Transverse colon (tissue), 4 donors: ENCODE data around the gene CNRIP1.
A peak's percentile ranks its signal among the peaks of the same experiment; 100 is the strongest.

Experiments
- CTCF ChIP-seq, 5 experiments: fragments of 200-600 bp in 3 of 5; fragments of 450-650 bp in 2 of 5; sonication (generic) in 3 of 5; IDR thresholded peaks; 1 replicate in 2 of 5; 2 replicates in 3 of 5; pipeline ENCODE4 v1.5.1; 2016 to 2017; ENCODE audit warnings: antibody characterized with exemption in 5 of 5, inconsistent platforms in 3 of 5, mild to moderate bottlenecking in 2 of 5, moderate library complexity in 1 of 5
- EP300 ChIP-seq: sonication (generic); formaldehyde crosslinking; IDR thresholded peaks from one replicate; pipeline ENCODE4 v1.6.1; 2017; ENCODE audit warnings: antibody characterized with exemption, low read depth
- POLR2A ChIP-seq: fragments of 450-650 bp; IDR thresholded peaks from one replicate; pipeline ENCODE4 v1.6.1; 2016; ENCODE audit warnings: antibody characterized with exemption, mild to moderate bottlenecking, moderate library complexity
- POLR2AphosphoS5 ChIP-seq, 3 donors: sonication (generic); formaldehyde crosslinking; IDR thresholded peaks; one replicate each; pipeline ENCODE4 v1.6.1; 2016; ENCODE audit warnings: antibody characterized with exemption in 3 of 3

- TF ChIP-seq CTCF (IDR thresholded peaks at IDR 0.05) (peak; percentile 43 to 68 (median 57)), POLR2A (no peak), POLR2AphosphoS5 (IDR thresholded peaks at IDR 0.05) (no peak), EP300 (no peak)
These were observed 27.5 kb downstream of the CNRIP1 start for GRCh38 chr2:68292108-68292710.
